Upper lobe of right lung (tissue), 1 donor: Measurements from ENCODE around the gene PTK7. TPM values are rescaled to one million over a fixed set of nuclear protein-coding genes. Genes with fewer than 3 reads are reported as not detected.

Source experiments
- ATAC-seq: fragments of 200-7000 bp; cut with Tn5 transposase; one replicate; pipeline ENCODE4 v1.9.1; 2020; ENCODE audit warnings: mild to moderate bottlenecking, moderate library complexity
- DNase-seq: peaks from one replicate; pipeline ENCODE4 v3.0.0-alpha.2; 2020
- H3K27ac ChIP-seq: fragments of 200-600 bp; one replicate; pipeline ENCODE4 v1.8.0; 2022
- H3K27me3 ChIP-seq: fragments of 200-600 bp; one replicate; pipeline ENCODE4 v1.8.0; 2022; ENCODE audit warnings: mild to moderate bottlenecking
- H3K36me3 ChIP-seq: fragments of 200-600 bp; one replicate; pipeline ENCODE4 v1.8.0; 2022
- H3K4me1 ChIP-seq: fragments of 200-600 bp; one replicate; pipeline ENCODE4 v1.8.0; 2022
- H3K4me3 ChIP-seq: fragments of 200-600 bp; one replicate; pipeline ENCODE4 v1.8.0; 2022; ENCODE audit warnings: mild to moderate bottlenecking
- H3K9me3 ChIP-seq: fragments of 200-600 bp; one replicate; pipeline ENCODE4 v1.8.0; 2022
- CTCF ChIP-seq: fragments of 200-600 bp; IDR thresholded peaks from one replicate; pipeline ENCODE4 v1.8.0; 2022; ENCODE audit warnings: antibody characterized with exemption
- intact Hi-C: fragments of 100-400 bp; cut with DNase I; formaldehyde crosslinking; loops from one replicate; pipeline ENCODE4 v1.11.0; 2022
- total RNA-seq: library from RNA; stranded (reverse); fragmentation: NEBNext Ultra II Directional; extraction: Animal tissue kit (Norgen Biotek cat#: 25700); gene quantifications from one replicate; pipeline ENCODE4 v1.2.1, GENCODE V29; 2021
- donor health status: DM: no; HTN: yes; CAD: no; lungs with severe emphysema.

The PTK7 gene
- total RNA-seq, 1 donor from 2014 or later = 97.1 TPM

GRCh38 chr6:43058531-43058930 lies 17.6 kb upstream of the PTK7 start:
- H3K27ac ChIP-seq = peak overlapping the region; percentile 83
- peak overlapping the region; percentile 77 for H3K4me3 ChIP-seq
- peaks cover 28% of the 10 kb centered on the region for H3K4me1 ChIP-seq
- peaks cover 36% of the 10 kb centered on the region for H3K36me3 ChIP-seq
- no peaks in the 10 kb centered on the region for H3K27me3 ChIP-seq
- TF ChIP-seq CTCF = no peak
- no peaks in the 10 kb centered on the region for H3K9me3 ChIP-seq
- no peak for DNase-seq
- ATAC-seq = no peak
- intact Hi-C loops = no loop called here

GRCh38 chr6:43059168-43060033 lies 16.7 kb upstream of the PTK7 start, which contains the start of the genes KLC4 and MRPL2:
Gene KLC4 (plus strand): TSS chr6:43059631. CDS start chr6:43061336, 1,705 bp downstream.
Gene MRPL2 (minus strand): TSS chr6:43059434. CDS start chr6:43059381, 53 bp downstream.
- H3K27ac ChIP-seq = peak within 1 kb of the TSS; percentile 83
- ATAC-seq (peak; percentile 95), DNase-seq (peak; percentile 98)
- H3K36me3 ChIP-seq = peaks cover 42% of the 10 kb centered on the region
- H3K4me1 ChIP-seq = peaks cover 24% of the 10 kb centered on the region
- H3K4me3 ChIP-seq = peak within 1 kb of the TSS; percentile 77
- intact Hi-C loops = no loop called here
- no peak for TF ChIP-seq CTCF
- H3K27me3 ChIP-seq = no peaks in the 10 kb centered on the region
- no peaks in the 10 kb centered on the region for H3K9me3 ChIP-seq

GRCh38 chr6:43060034-43060754 lies 15.9 kb upstream of the PTK7 start:
- peaks cover 41% of the 10 kb centered on the region for H3K36me3 ChIP-seq
- no peaks in the 10 kb centered on the region for H3K27me3 ChIP-seq
- H3K4me3 ChIP-seq = peak overlapping the region; percentile 77
- peak; percentile 59 for ATAC-seq
- H3K4me1 ChIP-seq = peaks cover 22% of the 10 kb centered on the region
- intact Hi-C loops = no loop called here
- no peaks in the 10 kb centered on the region for H3K9me3 ChIP-seq
- H3K27ac ChIP-seq = peak overlapping the region; percentile 83
- no peak for TF ChIP-seq CTCF
- peak; percentile 77 for DNase-seq

- intact Hi-C loops = no loop called here
- H3K27me3 ChIP-seq = no peaks in the 10 kb centered on the region
- no peaks in the 10 kb centered on the region for H3K9me3 ChIP-seq
- no peak for DNase-seq
- H3K27ac ChIP-seq = peak overlapping the region; percentile 83
- H3K4me1 ChIP-seq = peaks cover 22% of the 10 kb centered on the region
- H3K4me3 ChIP-seq = peak overlapping the region; percentile 77
- peaks cover 39% of the 10 kb centered on the region for H3K36me3 ChIP-seq
- no peak for TF ChIP-seq CTCF
- no peak for ATAC-seq
Observed at GRCh38 chr6:43060755-43061633, 15.1 kb upstream of the PTK7 start.

- Histone ChIP-seq H3K27me3 (no peaks in the 10 kb centered on the region), H3K27ac (no peak overlapping the region), H3K36me3 (peaks cover 40% of the 10 kb centered on the region), H3K9me3 (no peaks in the 10 kb centered on the region), H3K4me1 (peaks cover 22% of the 10 kb centered on the region), H3K4me3 (no peak overlapping the region)
- ATAC-seq (no peak), DNase-seq (no peak)
- TF ChIP-seq CTCF = no peak
- intact Hi-C loops = no loop called here
Observed at GRCh38 chr6:43061861-43062260, 14.3 kb upstream of the PTK7 start.
